Keratinocyte (primary cell): ENCODE results near the gene ZNF362.

Experiments used
- CTCF ChIP-seq, 3 experiments: IDR thresholded peaks in 1 of 3; conservative IDR thresholded peaks in 1 of 3; optimal IDR thresholded peaks in 1 of 3; 2 replicates in 2 of 3; 3 replicates in 1 of 3; pipeline versions ENCODE3 to v1.5.1; 2011; ENCODE audit warnings: low read length in 3 of 3, mild to moderate bottlenecking in 3 of 3, moderate library complexity in 2 of 3, control low read depth in 1 of 3, inconsistent platforms in 1 of 3; ENCODE audit not compliant: insufficient read depth in 2 of 3; ENCODE audit errors: extremely low read depth in 1 of 3
- EZH2 ChIP-seq: IDR thresholded peaks from one replicate; pipeline ENCODE4 v1.6.1; 2012; ENCODE audit warnings: inconsistent platforms, mild to moderate bottlenecking, low read length, moderate library complexity

- TF ChIP-seq CTCF (optimal IDR thresholded peaks at IDR 0.05 in 1 of 3, IDR thresholded peaks at IDR 0.05 in 1 of 3, conservative IDR thresholded peaks at IDR 0.05 in 1 of 3; ENCODE audit: extremely low read depth in 1 of 3, insufficient read depth in 2 of 3, low read length in 3 of 3) = no peak
- TF ChIP-seq EZH2 = no peak
Observed at GRCh38 chr1:33319949-33320618, 63.8 kb downstream of the ZNF362 start.
